ENCODE results near the gene PDLIM3.

GRCh38 chr4:185534866-185535611 is at the start of gene PDLIM3:
- TF ChIP-seq, protein P1, sequence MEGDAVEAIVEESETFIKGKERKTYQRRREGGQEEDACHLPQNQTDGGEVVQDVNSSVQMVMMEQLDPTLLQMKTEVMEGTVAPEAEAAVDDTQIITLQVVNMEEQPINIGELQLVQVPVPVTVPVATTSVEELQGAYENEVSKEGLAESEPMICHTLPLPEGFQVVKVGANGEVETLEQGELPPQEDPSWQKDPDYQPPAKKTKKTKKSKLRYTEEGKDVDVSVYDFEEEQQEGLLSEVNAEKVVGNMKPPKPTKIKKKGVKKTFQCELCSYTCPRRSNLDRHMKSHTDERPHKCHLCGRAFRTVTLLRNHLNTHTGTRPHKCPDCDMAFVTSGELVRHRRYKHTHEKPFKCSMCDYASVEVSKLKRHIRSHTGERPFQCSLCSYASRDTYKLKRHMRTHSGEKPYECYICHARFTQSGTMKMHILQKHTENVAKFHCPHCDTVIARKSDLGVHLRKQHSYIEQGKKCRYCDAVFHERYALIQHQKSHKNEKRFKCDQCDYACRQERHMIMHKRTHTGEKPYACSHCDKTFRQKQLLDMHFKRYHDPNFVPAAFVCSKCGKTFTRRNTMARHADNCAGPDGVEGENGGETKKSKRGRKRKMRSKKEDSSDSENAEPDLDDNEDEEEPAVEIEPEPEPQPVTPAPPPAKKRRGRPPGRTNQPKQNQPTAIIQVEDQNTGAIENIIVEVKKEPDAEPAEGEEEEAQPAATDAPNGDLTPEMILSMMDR (IDR thresholded peaks at IDR 0.05): no peak
- TF ChIP-seq POLR2AphosphoS5 (IDR thresholded peaks at IDR 0.05) (peak; percentile 98 to 99 (median 98)), EP300 (IDR thresholded peaks at IDR 0.05) (peak in 1 of 4 donors; percentile 43)
